ENCODE results near the gene KAZN.
"Not testable (repeated sequence)": the region's sequence is repeated elsewhere in the genome, so short reads cannot be mapped to it uniquely, and the experiment has no call there.

Gene KAZN

DNA sequence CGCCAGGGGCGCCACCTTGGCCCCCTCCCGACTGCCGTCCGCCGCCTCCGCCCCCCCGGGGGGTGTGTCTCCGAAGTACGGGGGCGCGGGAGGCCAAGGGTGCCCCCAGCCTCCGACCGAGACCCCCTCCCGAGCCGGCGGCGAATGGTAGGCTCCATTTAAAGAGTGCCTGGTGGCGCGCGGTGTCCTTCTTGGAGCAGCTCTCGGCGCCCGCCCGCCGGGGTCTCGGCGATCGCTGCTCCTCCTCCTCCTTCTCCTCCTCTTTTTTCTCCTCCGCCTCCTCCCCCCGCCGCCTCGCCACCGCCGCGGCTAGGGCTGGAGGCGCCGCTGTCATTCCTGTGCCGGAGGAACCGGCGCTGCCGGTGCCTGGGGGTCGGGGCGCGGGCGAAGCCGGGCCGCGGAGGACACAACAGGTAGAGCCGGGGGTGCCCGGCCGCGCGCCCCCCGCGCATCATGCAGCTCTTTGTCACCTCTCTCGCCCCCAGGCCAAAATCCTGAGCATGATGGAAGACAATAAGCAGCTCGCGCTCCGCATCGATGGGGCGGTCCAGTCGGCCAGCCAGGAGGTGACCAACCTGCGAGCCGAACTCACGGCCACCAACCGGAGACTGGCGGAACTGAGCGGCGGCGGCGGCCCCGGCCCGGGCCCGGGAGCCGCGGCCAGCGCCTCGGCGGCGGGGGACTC, at the start of gene KAZN:
Gene KAZN, plus strand, starts transcription at position 188 of the 685 bp plus-strand sequence.
- DNase-seq (ENCODE audit: low read depth in 2 of 2) = no peak

- DNase-seq (ENCODE audit: low read depth in 2 of 2) = no peak
Observed at GRCh38 chr1:14549897-14550620, 48.4 kb upstream of the KAZN start.

DNA sequence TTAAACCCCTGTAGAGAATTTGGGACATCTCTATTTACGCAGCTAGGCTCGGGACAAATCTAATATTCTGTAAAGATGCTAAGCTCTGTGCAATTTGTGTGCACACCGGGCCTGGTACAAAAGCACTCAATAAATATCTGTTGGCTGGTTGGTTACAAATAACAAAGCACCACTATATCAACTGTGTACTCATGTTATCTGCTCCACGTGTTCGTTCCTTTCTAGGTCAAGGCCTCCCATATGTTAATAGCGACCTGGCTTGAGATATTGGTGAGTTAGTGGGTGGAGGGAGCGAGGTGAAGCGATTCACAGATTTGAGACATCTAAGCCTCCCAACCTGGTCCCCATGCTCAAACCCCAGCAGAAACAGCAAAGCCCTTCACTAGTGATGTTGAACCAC, 47.1 kb upstream of the KAZN start:
- DNase-seq (ENCODE audit: low read depth in 2 of 2) = no peak

GRCh38 chr1:14552246-14552965, 46.1 kb upstream of the KAZN start:
- no peak for DNase-seq (ENCODE audit: low read depth in 2 of 2)

DNA sequence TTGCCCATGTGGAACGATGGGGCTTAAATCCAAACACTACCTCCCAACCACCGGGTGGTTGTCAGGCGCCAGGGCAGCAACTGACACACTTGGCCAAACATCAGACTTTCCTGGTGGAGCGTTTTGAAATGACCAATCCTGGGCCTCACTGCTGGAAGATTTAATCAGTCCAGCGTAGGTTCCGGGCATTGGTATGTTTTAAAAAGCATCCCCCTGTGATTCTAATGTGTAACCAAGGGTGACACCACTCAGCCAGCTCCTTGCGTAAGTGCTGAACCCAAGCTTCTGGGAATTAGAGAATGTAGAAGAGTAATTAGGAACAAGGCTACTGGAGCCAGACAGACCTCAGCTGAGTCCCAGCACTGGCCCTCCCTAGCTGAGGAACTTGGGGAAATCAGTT, 44.8 kb upstream of the KAZN start:
- no peak for DNase-seq (ENCODE audit: low read depth in 2 of 2)

DNA sequence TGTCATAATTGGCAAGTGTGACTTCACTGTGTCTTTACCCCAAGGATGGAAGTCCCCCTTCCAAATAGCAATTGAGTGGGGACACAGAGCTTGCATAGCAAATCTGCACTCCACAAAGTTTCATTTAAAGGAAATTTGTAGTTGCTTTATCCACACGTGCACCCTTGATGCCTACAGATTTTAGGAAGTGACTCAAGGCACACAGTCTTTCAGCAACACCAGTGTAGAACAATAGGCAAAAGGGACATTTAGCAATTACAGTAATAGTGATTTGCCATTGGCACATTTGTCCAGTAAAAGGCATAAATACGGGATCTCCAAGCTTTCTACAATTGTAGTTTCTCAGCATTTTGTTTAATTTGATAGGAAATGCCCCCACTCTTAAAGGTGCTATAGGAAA, 43.4 kb upstream of the KAZN start:
- DNase-seq (ENCODE audit: low read depth in 2 of 2) = no peak

- no peak for DNase-seq (ENCODE audit: low read depth in 2 of 2)
Observed at GRCh38 chr1:14561014-14561693, 37.3 kb upstream of the KAZN start.

DNA sequence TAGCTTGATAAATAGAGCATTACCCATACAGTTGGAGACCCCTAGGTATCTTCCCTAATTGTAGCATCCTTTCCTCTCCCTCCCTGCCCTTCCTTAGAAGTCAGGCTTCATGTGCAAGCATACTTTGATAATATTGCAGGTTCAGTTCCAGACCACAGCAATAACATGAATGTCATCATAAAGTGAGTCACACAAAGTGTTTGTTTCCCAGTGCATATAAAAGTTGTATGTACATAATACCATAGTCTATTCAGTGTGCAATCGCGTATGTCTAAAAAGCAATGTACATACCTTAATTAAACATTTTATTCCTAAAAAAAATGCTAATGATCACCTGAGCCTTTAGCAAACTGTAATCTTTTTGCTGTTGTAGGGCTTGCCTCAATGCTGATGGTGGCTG, 33.4 kb upstream of the KAZN start:
- no peak for DNase-seq (ENCODE audit: low read depth in 2 of 2)

DNA sequence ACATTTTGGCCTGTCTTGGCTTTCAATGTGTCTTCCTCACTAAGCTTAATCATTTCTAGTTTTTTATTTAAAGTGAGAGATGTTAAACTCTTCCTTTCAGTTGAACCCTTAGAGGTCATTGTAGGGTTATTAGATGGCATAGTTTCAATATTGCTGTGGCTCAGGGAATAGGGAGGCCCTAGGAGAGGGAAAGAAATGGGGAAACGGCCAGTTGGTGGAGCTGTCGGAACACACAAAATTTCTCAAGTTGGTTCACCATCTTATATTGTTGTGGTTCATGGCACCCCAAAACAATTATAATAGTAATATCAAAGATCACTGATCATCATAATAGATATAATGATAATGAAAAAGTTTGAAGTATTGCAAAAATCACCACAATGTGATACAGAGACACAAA, 31.4 kb upstream of the KAZN start:
- no peak for DNase-seq (ENCODE audit: low read depth in 2 of 2)

DNA sequence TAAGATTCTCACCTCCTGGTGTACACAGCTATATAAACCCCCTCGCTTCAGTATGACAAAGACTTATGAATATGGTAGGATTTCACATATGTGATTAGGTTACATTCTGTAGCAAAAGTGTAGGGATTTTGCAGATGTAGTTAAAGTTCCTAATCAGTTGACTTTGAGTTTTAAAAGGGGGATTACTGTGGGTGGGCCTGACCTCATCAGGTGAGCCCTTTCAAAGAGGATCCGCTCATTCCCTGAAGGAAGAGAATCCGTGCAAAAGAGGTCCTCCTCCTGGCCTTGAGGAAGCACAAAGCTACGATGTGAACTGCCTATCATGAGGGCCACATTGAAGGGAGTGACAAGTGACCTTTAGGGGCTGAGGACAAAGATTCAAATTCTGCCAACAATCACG, 30.6 kb upstream of the KAZN start:
- DNase-seq (ENCODE audit: low read depth in 2 of 2) = no peak

DNA sequence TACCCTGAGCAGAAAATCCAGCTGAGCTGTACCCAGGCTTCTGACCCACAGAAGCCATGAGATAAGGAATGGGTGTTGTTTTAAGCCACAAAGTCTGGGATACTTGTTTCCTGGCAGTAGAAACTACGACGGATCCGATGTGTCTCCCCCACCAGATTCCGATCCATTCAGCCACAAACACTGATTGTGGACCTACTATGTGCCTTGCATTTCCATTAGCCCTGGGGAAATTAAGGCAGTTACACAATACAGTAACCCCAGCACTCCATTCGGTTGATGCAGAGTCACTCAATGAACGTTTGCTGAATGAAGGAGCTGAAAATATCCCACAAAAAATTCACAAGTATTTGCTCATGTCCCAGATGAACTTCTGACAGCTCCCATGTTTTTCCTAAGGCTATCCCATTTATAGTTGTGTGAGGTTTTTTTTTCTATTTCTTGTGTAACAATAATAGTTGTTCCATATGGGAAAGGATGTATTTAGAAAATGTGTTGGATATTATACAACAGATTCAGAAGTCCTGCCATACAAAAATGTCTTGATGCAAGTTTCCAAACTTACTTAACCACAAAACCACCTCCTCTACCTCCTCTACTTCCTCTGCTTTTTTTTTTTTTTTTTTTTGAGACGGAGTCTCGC, 29.6 kb upstream of the KAZN start:
- DNase-seq (ENCODE audit: low read depth in 2 of 2) = no peak

DNA sequence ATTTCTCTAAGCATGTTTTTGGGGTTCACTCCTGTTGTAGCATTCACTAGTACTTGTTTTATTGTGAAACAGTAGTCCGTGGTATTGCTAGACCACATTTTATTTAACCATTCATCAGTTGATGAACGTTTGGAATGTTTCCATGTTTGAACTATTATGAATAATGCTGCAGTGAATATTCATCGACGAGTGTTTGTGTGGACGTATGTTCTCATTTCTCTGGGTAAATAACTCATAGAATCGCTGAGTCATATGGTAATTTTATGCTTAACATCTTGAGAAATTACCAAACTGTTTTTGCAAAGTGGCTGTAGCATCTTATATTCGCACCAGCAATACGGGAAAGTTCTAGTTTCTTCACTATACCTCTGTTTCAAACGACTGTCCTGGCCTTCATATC, 28.0 kb upstream of the KAZN start:
- DNase-seq (ENCODE audit: low read depth in 2 of 2) = no peak

GRCh38 chr1:14571810-14572767, 26.4 kb upstream of the KAZN start:
- DNase-seq (ENCODE audit: low read depth in 2 of 2) = no peak

DNA sequence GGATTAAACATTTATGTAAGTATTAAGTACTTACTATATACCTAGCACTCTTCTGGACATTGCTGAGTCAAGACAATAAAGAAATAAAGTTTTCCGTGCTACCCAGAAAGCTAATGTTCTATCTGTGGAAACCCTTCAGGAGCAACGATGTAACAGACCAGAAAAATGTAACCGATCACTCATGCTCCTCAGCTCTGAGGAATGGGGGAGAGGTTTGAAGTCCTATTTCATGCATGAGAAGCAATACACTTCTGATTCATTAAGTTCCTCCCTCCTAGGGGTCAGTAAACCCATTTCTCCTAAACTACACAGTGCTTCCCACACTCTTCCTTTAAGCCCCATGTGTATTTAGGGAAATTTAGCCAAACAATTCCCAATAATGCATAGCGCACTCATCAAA, 25.6 kb upstream of the KAZN start:
- DNase-seq (ENCODE audit: low read depth in 2 of 2) = no peak

DNA sequence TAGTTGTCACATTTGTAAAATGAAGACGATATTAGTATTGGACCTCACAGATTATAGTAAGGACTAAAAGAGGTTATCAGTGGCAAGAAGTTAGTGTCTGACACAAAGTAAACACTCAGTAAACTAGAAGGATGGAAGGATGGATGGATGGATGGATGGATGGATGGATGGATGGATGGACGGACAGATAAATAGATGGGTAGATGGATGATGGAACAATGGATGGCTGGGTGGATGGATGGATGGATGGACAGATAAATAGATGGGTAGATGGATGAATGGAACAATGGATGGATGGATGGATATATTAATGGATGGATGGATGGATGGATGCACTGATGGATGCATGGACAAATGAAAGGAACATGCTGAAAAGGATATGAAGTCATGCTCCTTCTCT, 22.3 kb upstream of the KAZN start:
- no peak for DNase-seq (ENCODE audit: low read depth in 2 of 2)

- no peak for DNase-seq (ENCODE audit: low read depth in 2 of 2)
Observed at GRCh38 chr1:14577261-14577660, 21.2 kb upstream of the KAZN start.

GRCh38 chr1:14578156-14578555, 20.3 kb upstream of the KAZN start:
- DNase-seq (ENCODE audit: low read depth in 2 of 2) = no peak

DNA sequence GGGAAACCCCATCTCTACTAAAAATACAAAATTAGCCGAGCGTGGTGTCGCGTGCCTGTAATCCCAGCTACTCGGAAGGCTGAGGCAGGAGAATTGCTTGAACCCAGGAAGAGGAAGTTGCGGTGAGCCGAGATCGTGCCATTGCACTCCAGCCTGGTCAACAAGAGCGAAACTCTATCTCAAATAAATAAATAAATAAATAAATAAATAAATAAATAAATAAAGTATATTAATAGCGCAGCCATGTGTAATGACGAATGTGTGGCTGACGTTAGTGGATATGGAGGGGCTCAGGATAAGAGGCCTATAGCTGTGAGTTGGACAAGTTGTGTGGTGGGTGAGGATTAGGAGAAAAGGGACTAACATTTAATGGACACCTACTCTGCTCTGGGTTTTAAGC, 18.2 kb upstream of the KAZN start:
- not testable (repeated sequence) for DNase-seq (ENCODE audit: low read depth in 2 of 2)

DNA sequence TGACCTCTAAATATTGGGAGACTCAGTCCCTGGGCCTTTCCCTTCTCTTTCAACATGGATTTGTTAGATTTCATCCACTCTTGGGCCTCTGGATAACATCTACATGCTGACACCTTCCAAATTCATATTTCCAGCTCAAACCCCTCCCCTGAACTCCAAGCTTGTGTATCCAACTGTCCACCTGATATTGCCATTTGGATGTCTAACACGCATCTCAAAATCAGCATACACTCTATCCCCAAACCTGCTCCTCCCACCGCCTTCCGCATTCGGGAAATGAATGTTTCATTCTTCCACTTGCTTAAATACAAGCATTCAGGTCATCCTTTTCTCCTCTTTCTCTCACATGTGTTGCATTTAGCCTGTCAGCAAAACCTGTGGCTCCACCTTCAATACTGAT, 17.5 kb upstream of the KAZN start:
- DNase-seq (ENCODE audit: low read depth in 2 of 2) = no peak

GRCh38 chr1:14583788-14584187, 14.7 kb upstream of the KAZN start:
- no peak for DNase-seq (ENCODE audit: low read depth in 2 of 2)

DNA sequence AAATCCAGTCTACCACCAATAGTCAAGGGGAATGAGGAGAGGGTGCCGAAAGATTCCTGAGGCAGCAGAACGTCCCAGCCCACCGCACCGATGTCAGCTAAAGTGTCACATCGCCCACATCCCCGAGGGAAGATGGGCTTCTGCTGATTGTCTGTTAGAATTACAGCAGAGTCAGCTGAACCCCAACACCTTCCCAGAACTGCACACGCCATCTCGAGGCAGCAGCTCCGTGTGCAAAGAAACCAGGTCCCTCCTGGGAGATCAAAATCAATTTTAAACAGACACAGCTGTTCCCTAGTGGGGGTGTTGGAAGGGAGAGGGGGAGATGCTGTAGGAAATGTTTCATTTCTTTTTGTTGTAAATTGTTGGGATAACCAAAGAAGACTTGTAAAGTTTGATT, 12.8 kb upstream of the KAZN start:
- no peak for DNase-seq (ENCODE audit: low read depth in 2 of 2)

All from stimulated activated CD4-positive, alpha-beta T cell treated with anti-CD3 and anti-CD28 coated beads, Interleukin-1b, Interleukin-23, amount 100 ng/mL, for 4 hours (primary cell).